Skeletal muscle tissue (tissue), 4 donors: ENCODE measurements around the gene FN3K. TPM values are rescaled to one million over a fixed set of nuclear protein-coding genes. Genes with fewer than 3 reads are reported as not detected.

Experiments
- H3K27ac ChIP-seq: one replicate; pipeline ENCODE4 v1.7.0; 2013; ENCODE audit warnings: mild to moderate bottlenecking, low read depth, low read length, inconsistent platforms
- H3K27me3 ChIP-seq, 3 donors: one replicate each; pipeline ENCODE4 v1.7.0; 2013; ENCODE audit warnings: low read length in 3 of 3; ENCODE audit not compliant: control insufficient read depth in 3 of 3, insufficient read depth in 3 of 3
- H3K36me3 ChIP-seq, 3 donors: one replicate each; pipeline ENCODE4 v1.7.0; 2013; ENCODE audit warnings: low read length in 3 of 3; ENCODE audit not compliant: control insufficient read depth in 3 of 3, insufficient read depth in 3 of 3
- H3K4me1 ChIP-seq, 3 donors: one replicate each; pipeline ENCODE4 v1.7.0; 2013; ENCODE audit warnings: low read length in 3 of 3, mild to moderate bottlenecking in 3 of 3; ENCODE audit not compliant: control insufficient read depth in 3 of 3, insufficient read depth in 3 of 3
- H3K4me3 ChIP-seq, 3 donors: one replicate each; pipeline ENCODE4 v1.7.0; 2013; ENCODE audit warnings: low read length in 3 of 3
- H3K9ac ChIP-seq, 3 donors: one replicate each; pipeline ENCODE4 v1.7.0; 2013; ENCODE audit warnings: low read length in 3 of 3, mild to moderate bottlenecking in 3 of 3, moderate library complexity in 2 of 3, low read depth in 1 of 3
- H3K9me3 ChIP-seq, 3 donors: one replicate each; pipeline ENCODE4 v1.7.0; 2013; ENCODE audit warnings: low read length in 3 of 3; ENCODE audit not compliant: control insufficient read depth in 3 of 3
- total RNA-seq: library from RNA; depleted of rRNA; stranded (reverse); fragments of >200 nt; gene quantifications from one replicate; pipeline ENCODE4 v1.2.3, GENCODE V29; 2014
- donor health status: Osteomylitis.

The FN3K gene
- total RNA-seq, 1 donor from 2014 or later: 4.7 TPM

GRCh38 chr17:82713071-82713723, 22.2 kb upstream of the FN3K start:
- Histone ChIP-seq H3K36me3 (no peaks in the 10 kb centered on the region), H3K9me3 (no peaks in the 10 kb centered on the region), H3K27me3 (peaks cover 0 to 6% (median 3%) of the 10 kb centered on the region in 3 donors), H3K9ac (no peak overlapping the region), H3K4me3 (no peak overlapping the region), H3K27ac (no peak overlapping the region), H3K4me1 (peaks cover 18 to 44% (median 30%) of the 10 kb centered on the region in 3 donors)

GRCh38 chr17:82716203-82717010, 19.0 kb upstream of the FN3K start, which contains the start of gene FN3KRP:
Gene FN3KRP (plus strand): TSS chr17:82716706. CDS start chr17:82716756, 50 bp downstream.
- no peaks in the 10 kb centered on the region for H3K9me3 ChIP-seq
- H3K4me3 ChIP-seq: peak within 1 kb of the TSS; percentile 86 to 92 (median 87)
- H3K27me3 ChIP-seq: no peaks in the 10 kb centered on the region
- peaks cover 19 to 35% (median 27%) of the 10 kb centered on the region in 3 donors for H3K4me1 ChIP-seq
- peaks cover 14 to 20% (median 15%) of the 10 kb centered on the region in 3 donors for H3K36me3 ChIP-seq
- peak within 1 kb of the TSS; percentile 83 to 86 (median 86) for H3K9ac ChIP-seq
- H3K27ac ChIP-seq: peak within 1 kb of the TSS; percentile 51

- Histone ChIP-seq H3K9ac (no peak overlapping the region), H3K4me3 (no peak overlapping the region), H3K9me3 (no peaks in the 10 kb centered on the region), H3K27ac (no peak overlapping the region), H3K27me3 (no peaks in the 10 kb centered on the region), H3K4me1 (peaks cover 19 to 23% (median 19%) of the 10 kb centered on the region in 3 donors), H3K36me3 (peaks cover 24 to 35% (median 31%) of the 10 kb centered on the region in 3 donors)
Observed at GRCh38 chr17:82718986-82719685, 16.3 kb upstream of the FN3K start.

GRCh38 chr17:82720204-82720603, 15.2 kb upstream of the FN3K start:
- Histone ChIP-seq H3K27ac (no peak overlapping the region), H3K9ac (no peak overlapping the region), H3K36me3 (peaks cover 24 to 35% (median 31%) of the 10 kb centered on the region in 3 donors), H3K9me3 (no peaks in the 10 kb centered on the region), H3K4me3 (no peak overlapping the region), H3K4me1 (peaks cover 19 to 23% (median 19%) of the 10 kb centered on the region in 3 donors), H3K27me3 (no peaks in the 10 kb centered on the region)

GRCh38 chr17:82722341-82723013, 12.9 kb upstream of the FN3K start:
- peaks cover 38 to 50% (median 45%) of the 10 kb centered on the region in 3 donors for H3K36me3 ChIP-seq
- peaks cover 8 to 10% (median 10%) of the 10 kb centered on the region in 3 donors for H3K4me1 ChIP-seq
- H3K27me3 ChIP-seq: no peaks in the 10 kb centered on the region
- no peak overlapping the region for H3K9ac ChIP-seq
- H3K27ac ChIP-seq: no peak overlapping the region
- H3K9me3 ChIP-seq: no peaks in the 10 kb centered on the region
- no peak overlapping the region for H3K4me3 ChIP-seq

- Histone ChIP-seq H3K9ac (no peak overlapping the region), H3K4me3 (no peak overlapping the region), H3K4me1 (peaks cover 0 to 2% (median 1%) of the 10 kb centered on the region in 3 donors), H3K36me3 (peaks cover 38 to 52% (median 49%) of the 10 kb centered on the region in 3 donors), H3K27me3 (no peaks in the 10 kb centered on the region), H3K9me3 (no peaks in the 10 kb centered on the region), H3K27ac (no peak overlapping the region)
Observed at GRCh38 chr17:82723169-82723807, 12.1 kb upstream of the FN3K start.

GRCh38 chr17:82726427-82726826, 9.0 kb upstream of the FN3K start:
- no peak overlapping the region for H3K4me3 ChIP-seq
- no peak overlapping the region for H3K27ac ChIP-seq
- H3K27me3 ChIP-seq: no peaks in the 10 kb centered on the region
- peaks cover 31 to 42% (median 32%) of the 10 kb centered on the region in 3 donors for H3K36me3 ChIP-seq
- H3K9ac ChIP-seq: no peak overlapping the region
- no peaks in the 10 kb centered on the region for H3K9me3 ChIP-seq
- H3K4me1 ChIP-seq: no peaks in the 10 kb centered on the region

- no peak overlapping the region for H3K9ac ChIP-seq
- peaks cover 17 to 33% (median 23%) of the 10 kb centered on the region in 3 donors for H3K36me3 ChIP-seq
- no peaks in the 10 kb centered on the region for H3K9me3 ChIP-seq
- no peak overlapping the region for H3K27ac ChIP-seq
- no peaks in the 10 kb centered on the region for H3K27me3 ChIP-seq
- no peak overlapping the region for H3K4me3 ChIP-seq
- H3K4me1 ChIP-seq: peaks cover 0 to under 1% (median 0%) of the 10 kb centered on the region in 3 donors
Observed at GRCh38 chr17:82729479-82730260, 5.7 kb upstream of the FN3K start.
